SIG-M5 treated with dmso at 0.1 percent for 504 hours (cell line): Measurements from ENCODE around the gene TTC14.
A peak's percentile ranks its signal among the peaks of the same experiment; 100 is the strongest.
"Not testable (repeated sequence)": the region's sequence is repeated elsewhere in the genome, so short reads cannot be mapped to it uniquely, and the experiment has no call there.

ENCODE experiments used
- DNase-seq: peaks from one replicate; lab custom pipeline; 2025; ENCODE audit not compliant: unreplicated experiment; lab: John Stamatoyannopoulos, UW

Gene TTC14

GRCh38 chr3:180601688-180602666 lies at the start of gene TTC14:
Gene TTC14, plus strand, starts transcription at chr3:180602163. Its CDS starts 99 bp downstream, at chr3:180602262.
- DNase-seq, result peak; percentile 98

GRCh38 chr3:180563406-180563805 lies 38.6 kb upstream of the TTC14 start:
- no peak for DNase-seq

GRCh38 chr3:180564676-180565075 lies 37.3 kb upstream of the TTC14 start:
- no peak for DNase-seq

GRCh38 chr3:180570238-180570637 lies 31.7 kb upstream of the TTC14 start:
- DNase-seq, result peak; percentile 45

GRCh38 chr3:180571831-180572598 lies 29.9 kb upstream of the TTC14 start:
- peak; percentile 74 for DNase-seq

GRCh38 chr3:180575571-180575970 lies 26.4 kb upstream of the TTC14 start:
- DNase-seq, result no peak

GRCh38 chr3:180580934-180581333 lies 21.0 kb upstream of the TTC14 start:
- DNase-seq, result no peak

- DNase-seq, result no peak
These were observed 11.6 kb upstream of the TTC14 start for GRCh38 chr3:180590396-180590795.

- DNase-seq, result not testable (repeated sequence)
These were observed 8.3 kb upstream of the TTC14 start for GRCh38 chr3:180593631-180594030.

- DNase-seq, result peak; percentile 74
These were observed 7.1 kb upstream of the TTC14 start for GRCh38 chr3:180594631-180595558.

GRCh38 chr3:180595559-180595935 lies 6.4 kb upstream of the TTC14 start:
- DNase-seq, result no peak

- no peak for DNase-seq
These were observed 1.5 kb upstream of the TTC14 start for GRCh38 chr3:180600473-180600872.

GRCh38 chr3:180611006-180611405 lies 9.0 kb downstream of the TTC14 start:
- DNase-seq, result no peak

GRCh38 chr3:180612364-180612763 lies 10.4 kb downstream of the TTC14 start:
- DNase-seq, result no peak

GRCh38 chr3:180615954-180616353 lies 14.0 kb downstream of the TTC14 start:
- DNase-seq, result no peak

GRCh38 chr3:180617049-180617448 lies 15.1 kb downstream of the TTC14 start:
- no peak for DNase-seq

- not testable (repeated sequence) for DNase-seq
These were observed 16.6 kb downstream of the TTC14 start for GRCh38 chr3:180618563-180618962.

GRCh38 chr3:180619723-180620122 lies 17.8 kb downstream of the TTC14 start:
- DNase-seq, result no peak

- no peak for DNase-seq
These were observed 22.8 kb downstream of the TTC14 start for GRCh38 chr3:180624714-180625113.

GRCh38 chr3:180626844-180627243 lies 24.9 kb downstream of the TTC14 start:
- no peak for DNase-seq

GRCh38 chr3:180630371-180630770 lies 28.4 kb downstream of the TTC14 start:
- no peak for DNase-seq
